CD4-positive, alpha-beta T cell treated with Interleukin-4 for 4 hours (primary cell): ENCODE measurements around the gene RAB11FIP3.

Source experiments
- DNase-seq: peaks from one replicate; pipeline ENCODE4 v3.0.0-alpha.2; 2020

Gene RAB11FIP3

DNA sequence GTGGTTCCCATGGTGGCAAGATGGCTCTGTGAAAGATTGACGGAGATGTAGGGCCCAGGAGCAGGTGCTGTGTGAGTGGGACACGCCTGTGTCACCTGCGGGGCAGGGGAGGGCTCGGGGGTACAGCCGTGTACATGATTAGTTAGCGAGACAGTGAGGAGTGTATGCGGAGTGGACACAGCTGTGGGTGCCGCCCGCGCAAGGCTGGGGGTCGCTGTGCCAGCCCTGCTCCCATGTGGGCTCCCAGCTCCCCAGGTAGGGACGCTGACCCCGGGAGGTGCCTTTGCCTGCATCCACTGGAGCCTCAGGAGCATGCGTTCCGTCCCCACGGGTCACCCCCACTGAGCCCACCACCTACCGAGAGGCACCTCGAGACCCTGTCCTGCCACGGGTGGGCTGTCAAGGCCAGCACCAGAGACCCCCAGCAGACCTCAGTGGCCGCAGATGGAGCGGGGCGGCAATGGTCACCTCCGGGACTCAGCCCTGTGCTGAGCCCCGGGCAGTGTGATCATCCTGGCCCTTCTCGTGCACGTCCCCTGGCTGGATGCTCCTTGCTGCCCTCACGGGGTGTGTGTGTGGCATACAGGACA, 109.5 kb downstream of the RAB11FIP3 start:
- no peak for DNase-seq

DNA sequence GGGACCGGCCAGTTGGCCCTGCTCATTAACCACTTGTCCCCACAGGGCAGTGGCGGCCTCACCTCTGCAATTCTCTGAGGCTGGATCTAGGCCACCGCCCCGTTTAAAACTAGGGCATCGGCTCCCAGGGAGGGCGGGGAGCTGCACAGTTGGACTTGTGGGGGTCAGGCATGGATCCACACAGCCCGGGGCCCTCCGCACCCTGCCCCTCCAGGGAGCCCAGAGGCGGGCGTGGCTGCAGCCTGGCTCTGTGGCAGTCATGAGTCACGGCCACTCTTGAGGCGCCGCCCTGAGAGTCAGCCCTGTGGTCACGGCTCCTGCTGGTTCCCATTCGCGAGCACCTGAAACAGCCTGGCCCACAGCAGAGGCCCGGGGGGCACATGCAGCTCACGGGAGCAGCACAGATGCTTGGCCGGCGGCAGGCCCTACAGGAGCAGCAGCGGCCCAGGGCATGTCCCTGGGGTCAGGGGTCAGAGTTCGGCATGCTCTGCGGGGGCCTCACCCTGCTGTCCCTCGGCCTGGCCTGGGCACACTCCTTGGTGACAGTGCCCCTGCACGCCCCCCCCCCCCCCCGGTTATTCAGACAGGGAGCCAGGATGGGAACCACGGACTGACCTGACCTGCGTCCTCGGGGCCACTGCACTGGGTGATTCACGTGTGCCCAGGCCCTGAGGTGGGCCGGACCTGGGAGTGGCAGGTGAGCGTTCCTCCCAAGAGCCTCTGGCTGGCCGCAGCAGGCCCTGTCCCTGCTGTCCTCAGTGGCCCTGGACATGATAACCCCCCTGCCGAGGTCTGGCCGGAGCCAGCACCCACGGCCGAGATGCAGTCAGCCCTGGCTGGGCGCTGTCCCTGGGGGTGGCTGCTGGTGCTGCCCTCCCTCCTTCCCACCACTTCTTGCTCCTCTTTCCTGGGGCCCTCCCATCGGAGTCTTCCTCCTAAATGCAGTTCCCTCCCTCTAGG, 110.3 kb downstream of the RAB11FIP3 start:
- no peak for DNase-seq

DNA sequence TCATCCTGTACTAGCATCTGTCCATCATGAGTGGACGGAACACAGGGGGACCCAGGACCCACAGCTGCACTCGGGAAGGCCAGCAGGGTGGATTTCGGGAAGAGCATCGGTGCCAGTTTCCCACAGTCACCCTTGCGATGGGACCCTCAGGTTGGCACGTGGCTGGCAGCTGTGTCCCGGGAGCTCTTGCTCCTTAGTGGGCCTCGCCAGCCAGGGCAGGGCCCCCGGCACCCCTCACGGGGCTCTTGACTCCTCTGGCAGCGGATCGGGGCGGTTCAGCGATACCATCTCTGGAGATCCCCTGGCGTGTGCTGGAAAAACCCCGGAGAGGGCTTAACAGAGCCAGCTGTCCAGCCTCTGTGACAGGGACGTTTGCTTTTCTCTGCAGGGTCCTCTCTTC, 111.3 kb downstream of the RAB11FIP3 start:
- no peak for DNase-seq

DNA sequence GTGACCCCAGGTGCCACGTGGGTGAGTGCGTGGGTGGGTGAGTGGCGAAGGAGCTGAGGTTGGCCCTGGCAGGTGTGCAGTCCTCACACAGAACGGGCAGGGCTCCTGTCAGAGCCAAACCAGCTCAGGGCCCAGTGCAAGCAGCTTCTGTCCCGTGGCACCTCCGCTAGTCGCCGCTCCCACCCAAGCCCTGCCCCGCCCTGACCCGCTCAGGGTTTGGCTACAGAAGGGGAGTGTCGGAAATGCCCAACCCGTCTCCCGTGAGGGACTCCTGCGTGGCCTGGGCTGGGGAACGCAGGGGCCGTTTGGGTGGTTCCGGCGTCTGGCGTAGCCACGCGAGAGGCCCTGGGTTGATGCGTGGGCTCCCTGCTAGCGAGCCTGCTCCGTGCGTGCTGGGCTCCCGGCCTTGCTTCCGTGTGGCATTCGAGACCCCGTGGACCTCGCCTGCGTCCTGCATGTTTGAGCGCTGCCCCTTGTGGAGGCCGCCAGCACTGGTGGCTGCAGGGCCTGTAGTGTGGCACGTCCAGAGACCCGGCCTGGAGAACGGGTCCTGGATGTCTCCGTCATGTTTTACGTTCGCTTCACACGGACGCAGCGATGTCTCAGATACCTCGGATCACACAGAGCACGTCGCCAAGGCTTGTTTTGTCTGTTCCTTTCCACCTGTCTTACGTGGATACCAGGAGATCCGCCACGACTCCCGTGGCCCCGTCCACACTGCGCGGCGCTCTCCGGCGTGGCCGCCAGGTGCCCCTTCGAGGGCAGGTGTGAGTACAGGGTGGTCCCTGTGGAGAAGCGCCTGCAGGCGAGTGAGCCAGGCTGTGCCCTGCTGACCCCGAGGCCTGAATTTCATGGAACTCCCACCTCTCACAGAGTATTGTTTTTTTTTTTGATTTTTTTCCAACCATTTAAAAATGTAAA, 112.2 kb downstream of the RAB11FIP3 start:
- DNase-seq: no peak

DNA sequence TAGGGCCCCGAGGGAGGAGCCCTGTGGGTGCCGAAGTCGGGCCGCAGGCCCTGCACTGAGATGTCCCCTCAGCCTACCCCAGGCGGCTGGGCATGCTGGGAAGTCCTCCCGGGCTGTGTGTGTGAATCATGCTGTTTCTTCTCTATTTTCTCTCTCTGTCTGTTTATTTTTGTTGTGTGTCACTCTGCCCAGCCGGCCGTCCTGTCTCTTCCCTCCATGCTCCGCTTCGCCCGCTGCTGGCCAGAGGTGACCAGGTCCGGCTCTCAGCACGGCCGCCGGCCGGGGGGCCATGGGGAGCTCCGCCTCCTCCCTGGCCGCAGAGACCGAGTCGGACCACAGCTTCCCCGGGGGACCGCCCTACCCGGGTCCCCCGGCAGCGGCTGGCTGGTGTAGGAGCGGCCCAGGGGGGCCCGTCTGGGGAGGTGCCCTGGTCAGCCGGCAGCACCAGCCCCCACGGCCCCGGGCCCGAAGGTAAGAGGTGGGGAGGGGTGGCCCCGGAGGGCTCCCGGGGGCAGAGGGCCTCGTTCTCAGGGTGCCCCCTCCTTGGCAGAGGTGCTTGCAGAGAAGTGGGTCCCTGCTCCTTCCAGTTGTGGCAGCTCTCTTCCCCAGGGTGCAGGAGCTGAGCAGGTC, 114.6 kb downstream of the RAB11FIP3 start:
- no peak for DNase-seq

DNA sequence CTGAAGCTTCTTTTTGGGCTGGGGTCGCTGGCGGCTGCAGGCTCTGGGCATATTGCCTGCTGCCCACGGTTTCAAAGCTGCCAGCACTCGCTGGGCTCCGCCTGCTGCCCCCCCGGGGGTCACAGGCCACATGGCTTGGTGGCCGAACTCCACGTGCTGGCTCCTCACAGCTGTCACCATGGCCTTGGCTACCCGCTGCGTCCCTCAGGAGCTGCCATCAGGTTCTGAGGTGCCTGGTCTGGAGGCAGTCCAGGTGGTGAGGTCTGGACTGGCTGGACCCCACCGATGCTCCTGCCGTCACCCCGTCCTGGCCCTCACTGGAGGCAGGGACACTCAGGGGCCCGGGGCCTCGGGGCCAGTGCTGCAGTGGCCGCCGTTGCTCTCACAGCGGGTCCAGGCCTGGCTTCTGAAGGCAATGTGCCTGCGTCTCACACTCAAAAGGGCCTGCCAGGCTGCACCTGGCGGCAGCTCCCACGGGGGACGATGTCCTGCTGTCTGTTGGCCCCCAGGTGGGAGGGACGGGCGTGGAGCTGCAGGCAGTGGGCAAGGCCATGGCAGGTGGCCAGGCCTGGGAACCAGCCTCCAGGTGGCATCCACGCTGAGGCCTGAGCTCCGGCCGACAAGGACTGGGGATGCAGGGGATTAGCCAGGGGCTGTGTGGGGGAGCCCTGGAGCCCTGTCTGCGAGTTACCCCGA, 115.3 kb downstream of the RAB11FIP3 start:
- DNase-seq: no peak

DNA sequence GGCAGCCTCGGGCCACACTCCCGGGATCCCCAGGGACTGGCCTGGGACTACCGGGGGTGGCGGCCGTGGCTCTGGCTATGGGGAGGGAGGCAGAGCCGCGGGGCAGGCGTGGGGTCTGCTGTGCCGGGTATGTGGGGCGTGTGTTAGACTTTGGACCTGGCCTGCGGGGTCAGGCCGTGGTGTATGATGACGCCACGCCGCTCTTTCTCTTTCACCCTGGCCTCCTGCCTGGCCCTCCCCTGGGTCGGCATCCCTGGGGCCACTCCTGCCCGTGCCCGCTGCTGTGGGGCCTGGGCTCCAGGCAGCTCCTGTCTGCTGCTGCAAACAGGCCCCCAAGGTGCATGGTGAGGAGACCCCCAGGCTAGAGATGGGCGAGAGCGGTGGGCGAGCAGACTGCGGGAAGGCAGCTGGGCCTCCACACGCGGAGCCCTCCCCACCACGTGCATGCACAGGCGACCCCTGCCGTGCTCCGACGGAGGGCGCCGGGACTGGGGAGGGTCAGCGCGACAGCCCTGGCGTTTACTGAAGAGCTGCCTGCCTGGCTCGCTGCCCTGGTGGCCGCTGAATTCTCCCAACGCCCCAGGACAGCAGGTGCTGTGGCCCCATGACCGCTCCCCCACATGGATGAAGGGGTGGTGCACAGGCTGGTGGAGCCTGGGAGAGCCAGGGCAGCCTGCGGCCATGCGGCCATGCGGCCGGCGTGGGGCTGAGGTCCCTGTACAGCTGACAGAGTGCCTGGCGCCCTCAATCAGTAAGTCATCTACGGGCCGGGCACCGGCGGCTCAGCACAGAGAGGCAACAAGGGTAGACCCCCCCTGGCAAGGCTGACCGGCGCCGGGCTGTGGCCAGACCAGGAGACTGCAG, 118.1 kb downstream of the RAB11FIP3 start:
- no peak for DNase-seq

DNA sequence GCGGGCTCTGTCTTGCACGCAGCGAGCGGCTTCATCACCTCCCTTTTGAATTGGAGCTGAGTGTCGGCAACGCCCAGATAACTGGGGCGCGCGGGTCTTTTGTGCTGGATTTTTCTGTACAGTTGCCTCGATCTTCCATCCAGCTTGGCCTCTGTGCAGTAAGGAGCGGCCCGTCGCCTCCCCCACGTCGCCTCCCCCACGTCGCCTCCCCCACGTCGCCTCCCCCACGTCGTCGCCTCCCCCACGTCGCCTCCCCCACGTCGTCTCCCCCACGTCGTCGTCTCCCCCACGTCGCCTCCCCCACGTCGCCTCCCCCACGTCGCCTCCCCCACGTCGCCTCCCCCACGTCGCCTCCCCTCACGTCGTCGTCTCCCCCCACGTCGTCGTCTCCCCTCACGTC, 119.1 kb downstream of the RAB11FIP3 start:
- DNase-seq: no peak

DNA sequence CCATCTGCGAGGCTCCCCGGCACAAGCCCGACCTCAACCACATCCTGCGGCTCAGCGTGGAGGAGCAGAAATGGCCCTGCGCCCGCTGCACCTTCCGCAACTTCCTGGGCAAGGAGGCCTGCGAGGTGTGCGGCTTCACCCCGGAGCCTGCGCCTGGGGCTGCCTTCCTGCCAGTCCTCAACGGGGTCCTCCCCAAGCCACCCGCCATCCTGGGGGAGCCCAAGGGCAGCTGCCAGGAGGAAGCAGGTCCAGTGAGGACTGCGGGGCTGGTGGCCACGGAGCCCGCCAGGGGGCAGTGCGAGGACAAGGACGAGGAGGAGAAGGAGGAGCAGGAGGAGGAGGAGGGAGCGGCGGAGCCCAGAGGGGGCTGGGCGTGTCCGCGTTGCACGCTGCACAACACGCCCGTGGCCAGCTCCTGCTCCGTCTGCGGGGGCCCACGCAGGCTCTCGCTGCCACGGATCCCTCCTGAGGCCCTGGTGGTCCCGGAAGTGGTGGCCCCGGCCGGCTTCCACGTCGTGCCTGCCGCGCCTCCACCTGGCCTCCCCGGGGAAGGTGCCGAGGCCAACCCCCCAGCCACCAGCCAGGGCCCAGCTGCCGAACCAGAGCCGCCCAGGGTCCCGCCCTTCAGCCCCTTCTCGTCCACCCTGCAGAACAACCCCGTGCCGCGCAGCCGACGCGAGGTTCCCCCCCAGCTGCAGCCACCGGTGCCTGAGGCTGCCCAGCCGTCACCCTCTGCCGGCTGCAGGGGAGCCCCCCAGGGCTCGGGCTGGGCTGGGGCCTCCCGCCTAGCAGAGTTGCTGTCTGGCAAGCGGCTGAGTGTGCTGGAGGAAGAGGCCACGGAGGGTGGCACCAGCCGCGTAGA, 121.7 kb downstream of the RAB11FIP3 start:
- DNase-seq: no peak

DNA sequence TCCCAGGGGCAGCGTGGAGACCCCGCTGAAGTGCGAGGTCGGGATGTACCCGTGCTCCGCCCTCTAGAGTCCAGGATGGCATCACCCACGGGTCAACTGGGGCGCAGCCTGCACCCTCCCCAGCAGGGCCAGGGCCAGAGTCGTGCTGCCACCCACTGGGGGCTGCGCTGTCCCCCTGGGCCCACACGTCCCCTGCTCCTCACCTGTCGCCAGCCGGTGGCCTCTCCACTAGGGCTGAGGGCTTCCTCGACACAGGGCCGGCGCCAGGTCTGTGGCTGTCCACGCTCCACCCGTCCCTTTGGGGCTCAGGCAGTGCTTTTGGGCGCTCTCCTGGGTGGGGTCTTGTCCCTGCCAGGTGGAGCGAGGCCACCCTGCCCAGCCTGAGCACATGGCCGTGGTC, 123.1 kb downstream of the RAB11FIP3 start:
- DNase-seq: no peak

DNA sequence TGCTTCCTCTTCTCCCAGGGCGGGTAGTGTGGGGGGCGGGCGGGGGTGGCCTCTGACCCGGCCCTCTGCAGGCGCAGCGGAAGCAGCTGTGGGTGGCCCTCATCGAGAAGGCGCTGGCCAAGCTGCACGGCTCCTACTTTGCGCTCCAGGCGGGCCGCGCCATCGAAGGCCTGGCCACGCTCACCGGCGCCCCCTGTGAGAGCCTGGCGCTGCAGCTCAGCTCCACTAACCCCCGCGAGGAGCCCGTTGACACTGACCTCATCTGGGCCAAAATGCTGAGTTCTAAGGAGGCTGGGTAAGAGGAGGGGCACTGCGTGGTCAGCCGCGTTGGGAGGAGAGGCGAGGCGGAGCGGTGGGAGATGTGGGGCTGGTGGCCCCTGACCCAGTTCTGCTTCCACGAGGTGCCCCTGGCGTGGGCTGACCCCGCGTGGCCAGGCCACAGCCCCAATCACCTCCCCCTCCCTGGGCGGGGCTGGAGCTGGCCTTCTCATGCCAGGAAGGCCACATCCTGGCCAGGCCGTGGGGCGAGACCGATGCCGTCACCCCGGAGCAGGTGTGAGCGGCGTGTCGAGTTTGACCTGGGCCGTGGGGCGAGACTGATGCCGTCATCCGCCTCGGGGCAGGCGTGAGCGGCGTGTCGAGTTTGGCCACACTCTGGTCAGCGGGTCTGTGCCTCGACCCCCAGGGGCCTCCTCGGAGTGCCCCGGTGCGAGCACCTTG, 124.3 kb downstream of the RAB11FIP3 start:
- no peak for DNase-seq

DNA sequence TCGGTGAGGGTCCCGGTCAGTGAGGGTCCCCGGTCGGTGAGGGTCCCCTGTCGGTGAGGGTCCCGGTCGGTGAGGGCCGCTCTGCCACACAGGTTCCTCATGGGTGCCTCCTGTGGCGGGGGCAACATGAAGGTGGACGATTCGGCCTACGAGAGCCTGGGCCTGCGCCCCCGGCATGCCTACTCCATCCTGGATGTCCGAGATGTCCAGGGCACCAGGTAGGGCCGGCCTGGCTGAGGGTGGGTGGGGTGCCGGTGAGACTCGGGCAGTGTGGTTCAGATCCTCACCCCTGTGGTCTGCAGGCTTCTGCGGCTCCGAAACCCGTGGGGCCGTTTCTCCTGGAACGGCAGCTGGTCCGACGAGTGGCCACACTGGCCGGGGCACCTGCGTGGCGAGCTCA, 125.8 kb downstream of the RAB11FIP3 start:
- no peak for DNase-seq

DNA sequence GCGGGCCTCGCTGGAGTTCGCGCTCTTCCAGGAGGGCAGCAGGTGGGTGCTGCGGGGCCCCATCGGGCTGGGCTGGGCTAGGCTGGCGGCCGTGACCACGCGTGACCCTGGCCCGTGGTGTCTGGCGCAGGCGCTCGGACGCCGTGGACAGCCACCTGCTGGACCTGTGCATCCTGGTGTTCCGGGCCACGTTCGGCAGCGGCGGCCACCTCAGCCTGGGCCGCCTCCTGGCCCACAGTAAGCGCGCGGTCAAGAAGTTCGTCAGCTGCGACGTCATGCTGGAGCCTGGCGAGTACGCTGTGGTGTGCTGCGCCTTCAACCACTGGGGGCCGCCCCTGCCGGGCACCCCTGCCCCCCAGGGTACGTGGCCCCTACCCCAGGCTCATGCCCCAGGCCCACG, 126.7 kb downstream of the RAB11FIP3 start:
- DNase-seq: no peak

DNA sequence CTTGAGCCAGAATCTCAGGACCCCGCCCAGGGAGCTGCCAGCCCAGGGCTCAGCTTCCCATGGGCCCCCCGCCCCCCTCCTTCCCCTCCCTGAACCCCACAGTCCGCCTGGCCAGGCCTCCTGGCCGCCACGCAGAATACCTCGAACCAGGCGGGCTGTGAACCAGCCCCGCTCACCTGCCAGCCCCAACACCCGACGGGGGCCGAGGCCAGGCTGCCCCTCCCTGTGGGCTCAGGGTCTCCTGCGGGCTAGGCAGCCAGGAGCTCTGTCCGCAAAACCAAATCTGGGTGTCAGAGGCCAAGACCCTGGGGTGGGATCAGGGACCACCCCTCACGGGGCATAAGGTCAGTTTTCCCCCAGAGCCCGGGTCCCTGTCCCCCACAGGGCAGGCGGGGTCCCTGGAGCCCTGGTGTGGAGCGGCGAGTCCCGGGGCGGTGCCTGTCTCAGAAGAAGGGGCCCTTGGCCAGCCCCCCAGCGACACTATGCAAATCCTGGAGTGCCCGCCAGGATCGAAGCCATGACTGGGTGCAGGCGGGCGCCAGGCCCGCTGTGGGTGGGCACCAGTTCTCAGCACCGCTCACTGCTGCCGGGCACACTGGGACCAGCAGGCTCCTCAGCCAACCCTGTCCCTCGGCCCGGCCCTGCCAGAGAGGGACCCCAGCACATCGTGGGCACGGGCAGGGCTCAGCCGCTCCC, 128.3 kb downstream of the RAB11FIP3 start:
- no peak for DNase-seq

DNA sequence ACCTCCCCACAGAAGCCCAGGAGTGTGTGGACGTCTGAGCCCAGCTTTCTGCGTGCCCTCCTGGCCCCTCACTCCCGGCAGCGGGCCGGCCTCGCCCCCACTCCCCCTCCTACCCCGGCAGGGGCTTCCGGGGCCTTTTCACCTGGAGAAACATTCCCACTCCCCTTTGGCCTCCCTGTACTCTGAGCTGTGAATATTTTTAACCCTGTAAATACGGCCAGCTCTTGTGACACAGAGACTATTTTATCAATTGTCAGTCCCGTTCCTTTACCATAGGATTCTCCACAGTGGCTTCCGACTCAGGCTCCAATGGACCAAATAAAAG, 128.8 kb downstream of the RAB11FIP3 start:
- no peak for DNase-seq

DNA sequence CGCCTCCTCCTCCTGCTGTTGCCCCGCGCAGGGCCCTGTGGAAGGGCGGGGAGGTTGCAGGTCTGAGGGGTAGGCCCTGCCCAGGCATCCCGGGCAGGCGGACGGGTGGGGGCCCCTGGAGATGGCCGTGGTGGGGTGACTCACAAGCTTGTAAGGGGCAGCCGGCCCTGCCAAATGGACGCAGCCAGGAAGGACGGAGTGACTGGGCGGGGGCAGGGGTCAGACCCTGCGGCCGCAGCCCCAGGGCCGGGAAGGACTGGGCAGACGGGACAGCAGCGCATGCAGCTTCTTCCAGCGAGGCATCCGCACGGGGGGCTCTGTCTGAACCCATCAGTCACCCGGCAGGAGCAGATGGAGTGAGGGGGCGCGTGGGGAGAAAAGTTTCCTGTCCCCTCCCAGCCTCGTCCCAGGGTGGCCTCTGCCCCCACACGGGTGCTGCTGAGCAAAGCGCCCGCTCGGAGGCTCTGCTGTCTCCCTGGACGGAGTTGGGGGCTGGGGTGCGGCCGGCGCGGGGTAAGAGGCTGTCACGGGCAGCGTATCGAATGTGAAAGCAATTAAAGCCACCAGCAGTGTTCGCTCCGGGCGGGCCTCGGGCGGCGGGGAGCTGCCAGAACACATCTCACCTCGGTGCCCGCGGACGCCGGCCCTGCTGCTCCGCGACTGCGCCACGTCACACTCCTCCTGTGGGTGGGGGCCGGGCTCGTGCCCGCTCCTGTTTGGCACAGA, 129.4 kb downstream of the RAB11FIP3 start:
- no peak for DNase-seq

DNA sequence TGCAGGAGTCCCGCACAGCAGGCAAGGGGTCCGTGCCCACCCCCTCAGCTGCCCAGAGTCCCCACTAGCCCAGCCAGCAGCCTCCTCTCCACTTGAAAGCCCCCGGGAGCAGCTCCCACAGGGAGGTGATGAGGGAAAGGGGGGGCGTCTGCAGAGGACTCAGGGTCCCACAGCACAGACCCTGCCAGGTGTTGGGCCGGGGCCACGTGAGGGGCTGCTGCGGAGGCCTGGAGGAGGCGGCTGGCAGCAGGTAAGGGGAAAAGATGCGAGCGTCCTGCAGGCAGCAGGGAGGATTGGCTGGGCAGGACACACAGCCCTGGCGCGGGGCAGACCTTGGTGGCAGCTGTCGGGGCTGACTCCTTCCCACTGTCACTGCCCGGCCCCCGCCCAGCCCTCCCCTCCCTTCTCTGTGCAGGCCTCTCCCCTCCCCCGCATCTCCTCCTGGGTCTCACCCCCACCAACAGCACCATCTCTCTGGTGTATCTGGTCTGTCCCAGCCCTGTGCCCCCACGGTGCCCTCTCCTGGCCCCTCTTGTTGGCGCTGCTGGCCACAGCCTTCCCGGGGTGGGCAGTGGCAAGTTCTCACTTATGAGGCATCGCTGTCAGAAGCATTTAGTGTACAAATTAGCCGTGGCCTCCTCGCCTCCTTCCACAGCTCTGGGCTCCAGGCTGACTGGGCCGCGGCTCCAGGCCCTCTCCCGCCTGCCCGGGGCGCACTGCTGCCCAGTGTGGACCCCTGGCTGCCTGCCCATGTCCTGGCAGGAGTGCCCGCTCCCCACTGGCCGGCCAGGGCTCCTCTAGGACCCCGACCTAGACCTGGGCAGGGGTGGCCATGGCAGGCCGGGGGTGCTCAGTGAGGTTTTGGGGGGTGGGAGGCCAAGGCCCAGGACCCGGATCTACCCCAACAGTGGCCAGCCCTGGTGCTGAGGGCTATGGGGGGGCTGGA, 130.4 kb downstream of the RAB11FIP3 start:
- no peak for DNase-seq
